ENCODE measurements around the gene DTX1.
"Not testable (repeated sequence)": the region's sequence is repeated elsewhere in the genome, so short reads cannot be mapped to it uniquely, and the experiment has no call there.

DTX1 gene

GRCh38 chr12:113116875-113117274 is 60.3 kb downstream of the DTX1 start:
- no peak for DNase-seq

DNA sequence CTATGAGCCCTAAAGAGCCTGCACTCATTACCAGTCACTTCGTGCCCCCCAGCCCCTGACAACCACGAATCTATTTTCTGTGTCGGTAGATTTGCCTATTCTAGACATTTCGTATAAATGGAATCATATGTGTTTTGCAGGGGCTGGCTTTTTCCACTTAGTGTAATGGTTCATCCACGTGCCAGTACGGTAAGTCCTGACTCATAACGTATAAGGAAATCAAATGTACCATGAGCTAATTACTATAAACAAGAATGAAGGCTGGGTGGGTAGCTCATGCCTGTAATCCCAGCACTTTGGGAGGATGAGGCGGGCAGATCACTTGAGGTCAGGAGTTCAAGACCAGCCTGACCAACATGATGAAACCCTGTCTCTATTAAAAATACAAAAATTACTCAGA is 61.2 kb downstream of the DTX1 start:
- not testable (repeated sequence) for DNase-seq

GRCh38 chr12:113118142-113118541 is 61.6 kb downstream of the DTX1 start:
- DNase-seq: no peak

GRCh38 chr12:113119980-113120669 is 63.6 kb downstream of the DTX1 start:
- DNase-seq: peak; percentile 49

DNA sequence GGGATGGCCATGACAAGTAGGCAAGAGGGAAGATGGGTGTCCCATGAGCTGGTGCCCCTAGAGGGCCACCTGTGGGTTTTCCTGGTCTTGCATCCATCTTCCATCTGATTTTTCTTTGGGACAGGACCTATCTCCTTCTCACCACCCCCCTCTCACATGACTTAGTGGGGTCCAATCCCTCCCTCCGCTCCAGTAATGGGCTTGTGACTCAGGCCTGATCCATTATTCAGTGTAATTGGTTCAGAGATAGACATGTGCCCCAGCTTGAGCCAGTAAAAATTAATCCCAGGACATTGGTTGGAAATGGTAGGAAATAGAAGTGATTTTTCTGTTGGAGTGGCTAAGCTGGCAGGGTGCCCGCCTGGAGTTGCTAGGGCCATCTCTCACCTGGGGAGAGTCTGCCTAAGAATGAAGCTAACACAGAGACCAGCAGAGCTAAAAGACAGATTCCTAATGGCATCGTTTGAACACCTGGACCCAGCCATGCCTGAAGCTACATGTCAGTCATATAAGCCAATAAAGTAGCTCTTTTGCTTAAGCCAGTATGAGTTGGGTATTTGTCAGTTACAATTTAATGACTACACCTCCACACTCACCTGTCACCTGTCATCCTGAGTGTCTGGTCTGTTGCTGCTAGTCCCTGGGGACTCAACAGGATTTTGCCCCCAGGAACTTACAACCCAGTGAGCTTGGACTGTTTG is 64.3 kb downstream of the DTX1 start:
- DNase-seq: no peak

DNA sequence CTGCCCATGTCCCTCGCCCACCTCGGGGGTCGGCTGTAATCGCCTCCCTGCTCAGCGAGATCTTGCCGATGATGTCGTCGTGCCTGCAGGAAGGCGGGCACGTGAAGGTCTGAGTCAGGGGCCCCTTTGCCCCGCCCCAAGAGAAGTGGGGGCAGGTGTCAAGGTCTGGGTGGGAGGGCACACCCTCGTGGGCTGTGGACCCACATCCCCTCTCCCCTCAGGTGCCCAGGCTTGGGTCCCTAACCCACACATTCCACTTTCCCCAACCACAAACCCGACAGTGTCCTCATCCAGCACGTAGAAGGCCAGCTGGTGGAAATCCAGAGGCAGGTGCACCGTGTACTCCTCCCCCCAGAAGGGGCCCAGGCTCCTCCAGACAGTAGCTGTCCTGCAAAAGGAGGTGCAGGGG is 71.3 kb downstream of the DTX1 start:
- no peak for DNase-seq

DNA sequence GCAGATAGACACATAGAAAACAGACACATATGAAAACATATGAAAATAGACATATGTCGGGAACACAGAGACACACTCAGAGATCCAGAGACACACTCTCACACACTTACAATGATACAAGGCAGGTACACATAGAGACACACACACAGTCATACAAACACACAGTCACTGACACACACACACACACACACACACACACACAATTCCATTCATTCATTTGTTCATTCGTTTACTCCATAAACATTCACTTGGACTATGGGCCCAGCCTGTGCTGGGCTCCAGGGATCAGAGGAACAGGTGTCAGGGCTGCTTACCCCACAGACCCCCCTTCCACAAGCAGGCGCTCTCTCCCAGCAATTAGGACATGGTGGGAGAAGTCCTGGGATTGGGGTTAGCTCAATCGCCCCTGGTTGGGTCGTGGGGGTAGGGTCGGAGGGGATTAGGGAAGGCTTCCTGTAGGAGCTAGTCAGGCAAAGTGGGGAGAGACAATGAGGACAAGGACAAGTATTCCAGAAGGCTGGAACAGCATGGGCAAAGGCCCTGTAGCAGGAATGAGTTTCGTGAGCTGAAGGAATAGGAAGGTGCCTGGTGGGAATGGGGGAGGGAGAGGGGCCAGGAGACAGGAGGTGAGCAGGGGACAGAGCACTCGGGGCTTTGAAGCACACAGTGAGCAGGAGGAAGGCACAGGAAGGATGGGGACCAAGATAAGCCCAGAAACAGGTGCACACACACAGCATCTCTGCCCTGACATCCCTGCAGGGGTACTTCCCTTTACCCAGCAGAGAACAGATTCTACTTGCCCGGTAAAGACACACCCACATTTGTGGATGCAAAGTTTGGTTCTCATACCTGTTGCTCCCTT is 72.5 kb downstream of the DTX1 start:
- DNase-seq: no peak

GRCh38 chr12:113129664-113130456 is 73.3 kb downstream of the DTX1 start:
- no peak for DNase-seq

- no peak for DNase-seq
Measured at GRCh38 chr12:113130457-113131135, 74.1 kb downstream of the DTX1 start.

DNA sequence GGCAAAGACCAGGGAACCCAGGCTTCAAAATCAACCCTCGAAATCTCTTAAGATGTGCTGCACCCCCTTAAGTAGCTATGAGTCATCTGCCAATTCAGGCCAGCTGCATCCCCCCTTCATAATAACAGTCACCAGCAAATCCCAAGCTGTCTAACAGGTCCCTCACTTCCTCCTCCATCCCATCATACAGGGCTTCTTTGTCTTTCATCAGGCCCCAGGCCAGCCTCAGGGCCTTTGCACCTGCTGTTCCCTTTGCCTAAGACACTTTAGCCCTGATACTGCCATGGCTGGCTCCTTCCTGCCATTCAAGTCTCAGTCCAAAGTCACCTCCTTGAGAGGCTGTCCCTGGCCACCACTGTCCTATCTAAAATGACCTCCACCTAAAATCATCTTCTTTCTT is 75.0 kb downstream of the DTX1 start:
- DNase-seq: no peak

- no peak for DNase-seq
Measured at GRCh38 chr12:113133036-113133435, 76.5 kb downstream of the DTX1 start.

GRCh38 chr12:113133666-113134065 is 77.1 kb downstream of the DTX1 start:
- DNase-seq: no peak

DNA sequence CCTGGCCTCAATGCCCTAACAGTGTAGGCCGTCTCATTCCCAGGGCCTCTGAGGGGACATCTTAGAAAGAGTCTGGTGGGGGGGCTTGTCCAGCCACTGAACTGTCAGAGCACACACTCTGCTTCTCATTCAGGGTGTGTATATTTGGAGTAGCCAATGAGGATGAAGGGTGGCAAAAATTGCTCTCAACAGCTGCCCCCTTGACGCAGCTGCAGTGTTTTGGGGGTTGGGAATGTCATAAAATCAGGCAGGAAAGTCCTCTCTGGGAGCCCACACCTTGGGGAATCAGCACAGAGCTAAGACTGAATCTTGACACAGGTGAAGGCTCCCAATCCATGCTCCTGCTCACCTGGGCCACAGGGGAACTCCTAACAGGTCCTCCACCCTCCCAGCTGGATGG is 77.5 kb downstream of the DTX1 start:
- DNase-seq: no peak

DNA sequence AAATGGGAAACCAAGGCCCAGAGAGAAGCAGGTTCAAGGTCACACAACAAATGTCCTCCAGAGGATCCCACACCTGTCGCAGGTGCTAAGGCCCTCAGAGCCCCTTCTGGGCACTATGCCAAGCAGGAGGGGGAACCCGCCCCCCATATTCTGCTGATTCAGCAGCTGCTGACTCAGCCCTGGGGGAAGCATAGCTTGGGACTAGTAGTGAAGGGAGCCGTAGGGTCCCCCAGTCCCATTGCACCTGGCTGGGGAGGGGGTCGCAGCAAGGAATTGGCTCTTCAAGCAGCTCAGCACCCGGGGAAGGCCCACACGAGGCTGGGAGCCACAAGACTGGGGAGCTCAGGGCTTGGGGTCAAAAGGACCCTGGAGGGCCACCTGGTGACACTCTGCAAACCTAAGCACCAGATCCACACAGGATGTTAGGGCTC is 78.0 kb downstream of the DTX1 start:
- DNase-seq: no peak

DNA sequence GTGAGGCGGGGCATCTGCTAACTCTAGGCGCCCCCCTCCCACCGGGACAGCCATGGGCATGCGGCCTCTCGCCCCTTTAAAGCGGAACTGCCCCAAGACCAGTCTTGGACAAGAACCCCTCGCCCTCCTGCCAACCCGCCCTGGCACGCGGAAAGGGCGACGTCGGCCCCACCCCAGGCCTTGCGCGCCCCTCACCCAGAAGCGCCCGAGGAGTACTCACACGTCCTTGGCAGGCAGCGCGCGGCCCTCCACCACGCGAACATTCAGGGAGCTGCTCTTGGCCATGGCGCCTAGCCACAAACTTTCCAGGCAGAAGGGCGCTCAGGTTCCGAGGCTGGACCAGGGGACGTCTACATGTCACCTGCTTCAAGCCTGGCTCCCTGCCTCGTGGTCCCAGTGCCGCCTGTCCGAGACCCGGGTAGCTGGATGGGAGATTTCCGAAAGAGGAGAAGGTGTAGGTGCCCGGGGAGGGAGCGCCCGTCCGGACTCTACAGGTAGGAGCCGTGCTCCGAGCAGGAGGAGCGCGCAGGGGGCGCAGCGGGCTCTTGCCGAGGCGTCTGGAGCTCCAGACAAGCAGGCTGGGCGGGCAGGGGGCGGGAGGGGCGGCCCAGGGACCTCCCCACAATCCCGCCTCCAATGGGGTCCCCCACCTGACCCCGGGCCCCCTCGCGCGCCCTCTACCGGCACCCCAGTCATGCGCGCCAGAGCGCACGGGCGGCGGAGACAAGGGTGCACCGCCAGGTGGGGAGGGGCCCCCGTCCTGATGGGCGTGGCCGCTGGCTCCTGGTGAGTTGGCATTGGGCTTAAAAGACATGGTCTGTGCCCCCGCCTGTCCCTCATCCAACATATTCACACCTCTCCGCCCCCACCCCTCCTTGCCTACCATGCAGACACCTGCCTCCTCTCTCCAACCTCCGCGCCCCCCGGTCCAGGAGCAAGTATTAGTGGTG is 78.9 kb downstream of the DTX1 start, which contains the start of gene RASAL1:
RASAL1 (minus strand) TSS at position 584 of the 950 bp plus-strand sequence; CDS start at position 285, 299 bp downstream.
- no peak for DNase-seq

DNA sequence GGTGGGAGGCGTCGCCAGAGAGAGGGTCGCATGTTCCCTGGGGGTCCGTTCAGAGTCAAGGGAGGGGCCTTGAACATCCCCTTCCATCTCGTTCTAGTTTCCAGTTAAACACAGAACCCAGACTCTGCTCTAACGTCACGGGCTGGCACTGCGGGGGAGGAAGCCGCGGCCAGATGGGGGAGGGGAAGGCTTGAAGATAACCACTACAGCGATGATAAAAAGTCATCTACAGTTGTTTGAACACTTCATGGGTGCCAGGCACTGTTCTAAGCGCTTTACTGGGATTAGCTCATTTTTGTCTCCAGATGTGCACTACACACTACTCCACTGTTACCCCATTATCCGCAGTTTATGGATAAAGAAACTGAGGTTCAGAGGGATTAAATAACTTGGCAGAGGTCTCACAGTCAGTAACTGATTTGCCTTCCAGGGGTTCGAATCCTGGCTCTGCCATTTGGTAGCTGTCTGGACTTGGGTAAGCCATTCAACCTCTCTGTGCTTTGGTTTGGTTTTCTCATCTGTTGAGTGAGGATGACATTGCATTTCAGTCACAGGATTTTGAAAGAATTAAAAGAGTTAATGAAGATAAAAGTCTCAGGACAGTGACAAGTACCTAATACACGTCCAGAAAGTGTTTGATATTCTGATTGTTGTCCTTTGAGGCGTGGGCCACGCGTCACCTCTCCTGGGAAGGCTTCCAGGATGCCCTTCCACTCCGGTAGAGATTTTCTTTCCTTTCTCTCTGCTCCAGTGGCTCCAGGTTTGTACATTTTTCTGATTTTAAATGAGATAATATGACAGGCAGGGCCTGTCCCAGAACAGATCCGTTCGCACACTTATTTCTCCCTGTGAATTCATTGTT is 79.8 kb downstream of the DTX1 start:
- no peak for DNase-seq

DNA sequence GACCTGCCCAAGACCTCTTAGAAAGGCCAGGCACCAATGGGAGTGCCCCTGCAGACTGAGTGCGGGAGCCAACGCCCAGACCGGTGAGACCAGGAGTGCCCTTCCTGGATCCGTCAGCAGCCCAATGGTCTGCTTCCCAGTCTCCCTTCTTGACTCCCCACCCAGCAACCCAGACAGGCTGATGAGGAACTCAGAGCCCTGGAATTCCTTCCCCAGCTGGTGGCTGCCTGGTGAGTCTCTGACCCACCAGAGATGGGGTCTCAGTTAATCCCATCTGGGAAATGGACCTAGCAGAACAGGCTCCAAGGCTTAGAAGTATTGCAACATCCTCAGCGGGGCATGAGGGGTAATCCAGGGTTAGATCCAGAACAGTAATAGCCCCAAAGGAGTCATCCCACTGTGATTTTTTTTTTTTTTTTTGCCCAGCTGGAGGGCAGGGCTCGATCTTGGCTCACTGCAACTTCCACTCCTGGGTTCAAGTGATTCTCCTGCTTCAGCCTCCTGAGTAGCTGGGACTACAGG is 80.5 kb downstream of the DTX1 start:
- no peak for DNase-seq

DNA sequence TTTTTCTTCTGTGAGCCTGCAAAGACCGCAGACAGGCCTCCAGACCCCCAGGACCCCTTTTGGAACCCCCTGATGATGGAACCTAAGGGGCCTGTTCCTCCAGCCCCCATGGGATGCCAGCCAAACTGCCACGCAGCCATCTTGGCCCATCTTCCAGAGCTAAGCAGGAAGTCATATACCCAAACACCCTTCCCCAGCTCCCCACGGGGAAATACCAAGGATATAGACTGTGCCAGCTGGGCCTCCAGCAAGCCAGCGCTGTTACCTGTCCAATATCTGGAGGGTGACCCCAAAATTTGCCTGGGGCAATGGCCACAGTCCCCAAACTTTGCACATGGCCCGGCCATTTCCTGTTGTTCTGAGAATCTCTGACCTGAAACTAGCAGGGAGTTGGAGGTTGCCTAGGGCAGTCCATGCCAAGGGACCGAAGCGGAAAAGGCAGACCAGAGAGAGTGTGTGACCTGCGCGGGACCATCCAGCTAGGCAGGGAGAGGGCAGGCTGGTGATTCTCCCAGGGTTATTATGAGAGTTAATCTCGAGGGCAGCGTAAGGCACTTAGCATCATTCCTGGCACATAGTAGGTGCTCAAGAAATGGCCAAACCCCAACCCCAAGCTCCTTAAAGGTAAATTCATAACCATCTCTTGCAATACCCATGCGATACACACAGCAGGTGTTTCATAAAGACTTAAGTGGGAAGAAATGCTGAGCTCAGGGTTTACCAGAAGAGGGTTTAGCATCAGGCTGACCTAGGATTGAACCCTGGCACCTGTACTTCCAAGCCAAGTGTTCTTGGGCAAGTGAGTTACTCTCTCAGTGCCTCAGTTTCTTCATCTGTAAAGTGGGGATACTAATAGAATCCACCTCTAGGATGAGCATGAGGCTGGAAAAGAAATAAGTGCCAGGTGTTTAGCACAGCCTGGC is 81.6 kb downstream of the DTX1 start:
- DNase-seq: no peak

Measured in NCI-H1417 treated with DMSO at 0.1 percent for 48 hours (cell line).